ENCODE measurements around the gene LINGO3. TPM values are rescaled to one million over a fixed set of nuclear protein-coding genes. Genes with fewer than 3 reads are reported as not detected.

LINGO3 gene
- total and polyA plus RNA-seq, 2 donors (not counting 3 experiments of a cell fraction or from before 2014, with no cell fraction given), result not detected

DNA sequence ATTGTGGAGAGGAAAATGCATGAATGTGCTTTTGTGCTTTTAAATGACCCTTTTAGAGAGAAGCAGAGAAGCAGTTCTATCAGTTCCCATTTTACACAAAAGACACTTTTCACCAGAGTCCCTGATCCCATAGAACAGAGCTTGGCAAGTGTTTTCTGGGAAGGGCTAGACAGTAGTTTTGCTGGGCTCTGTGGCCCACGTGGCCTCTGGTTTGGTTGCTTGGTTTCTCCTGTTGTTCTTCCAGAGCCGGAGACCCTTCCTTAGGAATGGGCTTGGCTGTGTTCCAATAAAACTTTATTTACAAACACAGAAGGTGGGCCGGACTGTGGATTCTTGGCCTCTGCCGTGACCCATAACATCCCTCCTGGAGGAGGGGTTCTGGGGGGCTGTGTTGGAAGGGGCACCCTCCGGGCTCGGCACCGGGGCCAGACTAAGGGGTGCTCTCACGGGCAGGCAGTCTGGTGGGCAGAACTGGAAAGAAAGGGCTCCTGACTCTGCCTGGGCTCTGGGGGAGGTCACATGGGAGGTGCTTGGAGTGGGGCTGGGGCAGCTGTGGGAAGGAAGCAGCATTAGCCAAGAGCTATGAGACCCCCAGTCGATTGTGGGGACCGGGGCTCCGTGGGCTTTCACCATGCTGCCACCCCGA lies 23.8 kb upstream of the LINGO3 start:
- TF ChIP-seq JUN (IDR thresholded peaks at IDR 0.05; ENCODE audit: borderline replicate concordance, insufficient read depth, insufficient read length, low read depth), result no peak
- no peak for TF ChIP-seq GATA2 (IDR thresholded peaks at IDR 0.05; ENCODE audit: insufficient read depth, insufficient read length, low read depth, low read length)
- no peak for TF ChIP-seq MYC (IDR thresholded peaks at IDR 0.05; ENCODE audit: low read depth, low read length)
- TF ChIP-seq FOS (IDR thresholded peaks at IDR 0.05; ENCODE audit: borderline replicate concordance, insufficient read depth, low read length), result no peak
- TF ChIP-seq, protein P1, sequence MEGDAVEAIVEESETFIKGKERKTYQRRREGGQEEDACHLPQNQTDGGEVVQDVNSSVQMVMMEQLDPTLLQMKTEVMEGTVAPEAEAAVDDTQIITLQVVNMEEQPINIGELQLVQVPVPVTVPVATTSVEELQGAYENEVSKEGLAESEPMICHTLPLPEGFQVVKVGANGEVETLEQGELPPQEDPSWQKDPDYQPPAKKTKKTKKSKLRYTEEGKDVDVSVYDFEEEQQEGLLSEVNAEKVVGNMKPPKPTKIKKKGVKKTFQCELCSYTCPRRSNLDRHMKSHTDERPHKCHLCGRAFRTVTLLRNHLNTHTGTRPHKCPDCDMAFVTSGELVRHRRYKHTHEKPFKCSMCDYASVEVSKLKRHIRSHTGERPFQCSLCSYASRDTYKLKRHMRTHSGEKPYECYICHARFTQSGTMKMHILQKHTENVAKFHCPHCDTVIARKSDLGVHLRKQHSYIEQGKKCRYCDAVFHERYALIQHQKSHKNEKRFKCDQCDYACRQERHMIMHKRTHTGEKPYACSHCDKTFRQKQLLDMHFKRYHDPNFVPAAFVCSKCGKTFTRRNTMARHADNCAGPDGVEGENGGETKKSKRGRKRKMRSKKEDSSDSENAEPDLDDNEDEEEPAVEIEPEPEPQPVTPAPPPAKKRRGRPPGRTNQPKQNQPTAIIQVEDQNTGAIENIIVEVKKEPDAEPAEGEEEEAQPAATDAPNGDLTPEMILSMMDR (IDR thresholded peaks at IDR 0.05; ENCODE audit: extremely low read depth in 1 of 2, insufficient read depth in 1 of 2, low read depth in 1 of 2, low read length in 2 of 2), result no peak
- TF ChIP-seq, protein P2, sequence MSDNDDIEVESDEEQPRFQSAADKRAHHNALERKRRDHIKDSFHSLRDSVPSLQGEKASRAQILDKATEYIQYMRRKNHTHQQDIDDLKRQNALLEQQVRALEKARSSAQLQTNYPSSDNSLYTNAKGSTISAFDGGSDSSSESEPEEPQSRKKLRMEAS (IDR thresholded peaks at IDR 0.05; ENCODE audit: insufficient read depth, insufficient read length), result no peak
- no peak for TF ChIP-seq EZH2 (IDR thresholded peaks at IDR 0.05; ENCODE audit: borderline replicate concordance, low read depth, low read length, severe bottlenecking)
- no peak for TF ChIP-seq POLR2A (IDR thresholded peaks at IDR 0.05; ENCODE audit: low read depth, low read length)
- TF ChIP-seq POLR2AphosphoS5 (IDR thresholded peaks at IDR 0.05; ENCODE audit: insufficient read depth, low read depth, low read length), result no peak
- FAIRE-seq, result no peak
- ChIA-PET POLR2A (interaction anchor here (0.6 kb wide), 1 partner anchor 146 kb away, joined by 6 read pairs; no protein-coding TSS in a partner anchor), CTCF (no interaction called here)
- no peak overlapping the region for H2AFZ ChIP-seq (ENCODE audit: low read depth, low read length)
- no peaks in the 10 kb centered on the region for H3K9me3 ChIP-seq (replicated peaks; ENCODE audit: control insufficient read depth, insufficient read depth, low read length)
- no peak for DNase-seq (ENCODE audit: low read depth, low spot score)
- no peaks in the 10 kb centered on the region for H4K20me1 ChIP-seq (replicated peaks; ENCODE audit: control insufficient read depth, extremely low read depth, insufficient read depth, low read length)
- dilution Hi-C loops (cut with MboI; ENCODE audit: extremely low pct_ligation_motif_present, low sequenced_read_pairs) (no loop called here), intact Hi-C loops (cut with micrococcal nuclease) (no loop called here)
- H3K27ac ChIP-seq (ENCODE audit: insufficient read depth, low read depth, low read length), result no peak overlapping the region
- no peaks in the 10 kb centered on the region for H3K36me3 ChIP-seq (ENCODE audit: control insufficient read depth in 2 of 2, extremely low read depth in 1 of 2, insufficient read depth in 2 of 2, low read length in 2 of 2)
- peaks cover 39% of the 10 kb centered on the region for H3K79me2 ChIP-seq (ENCODE audit: control insufficient read depth, insufficient read depth, low read length)
- no peak overlapping the region for H3K4me2 ChIP-seq (ENCODE audit: insufficient read depth, low read length)
- H3K9ac ChIP-seq (replicated peaks; ENCODE audit: extremely low read depth, insufficient read depth, low read length), result no peak overlapping the region
- H3K4me1 ChIP-seq (ENCODE audit: control insufficient read depth, extremely low read depth, insufficient read depth, low read length), result peaks cover 15% of the 10 kb centered on the region
- H3K9me1 ChIP-seq (replicated peaks; ENCODE audit: control insufficient read depth, extremely low read depth, insufficient read depth, low read length), result no peaks in the 10 kb centered on the region
- BruUV-seq (replicated peaks), result no TSS peak
- no peak overlapping the region for H3K4me3 ChIP-seq (replicated peaks in 1 of 3; ENCODE audit: insufficient read depth in 1 of 3, low read depth in 1 of 3, low read length in 3 of 3)
- no peaks in the 10 kb centered on the region for H3K27me3 ChIP-seq (ENCODE audit: control insufficient read depth in 2 of 2, insufficient read depth in 2 of 2, low read length in 2 of 2)

All from endothelial cell of umbilical vein (primary cell).